Cardiac muscle cell (in vitro differentiated cells and primary cell): ENCODE measurements around the gene BMPER. TPM values are rescaled to one million over a fixed set of nuclear protein-coding genes. Genes with fewer than 3 reads are reported as not detected.

Experiments
- DNase-seq, 2 donors: peaks; one replicate each; pipeline versions ENCODE4 v3.0.0 to v3.0.0-alpha.2; 2010 to 2017; ENCODE audit warnings: low read depth in 1 of 2, low spot score in 1 of 2
- H3K27ac ChIP-seq: fragments of 200-600 bp; sonication (generic); 2 replicates; pipeline ENCODE4 v1.5.1; 2016
- H3K27me3 ChIP-seq: fragments of 200-600 bp; sonication (generic); 2 replicates; pipeline ENCODE4 v1.6.0; 2016; ENCODE audit warnings: control low read depth
- H3K36me3 ChIP-seq: fragments of 200-600 bp; sonication (generic); 2 replicates; pipeline ENCODE4 v1.5.1; 2016; ENCODE audit warnings: control low read depth
- H3K4me1 ChIP-seq: fragments of 200-600 bp; sonication (generic); 2 replicates; pipeline ENCODE4 v1.8.1; 2017; ENCODE audit warnings: low read depth, mild to moderate bottlenecking, mixed run types
- H3K4me3 ChIP-seq: fragments of 200-600 bp; sonication (generic); 2 replicates; pipeline ENCODE4 v1.5.1; 2016; ENCODE audit warnings: mild to moderate bottlenecking
- H3K9me3 ChIP-seq: fragments of 200-600 bp; sonication (generic); 2 replicates; pipeline ENCODE4 v1.5.1; 2017; ENCODE audit warnings: low read depth, mild to moderate bottlenecking, control low read depth
- polyA plus RNA-seq: library from polyadenylated mRNA; unstranded; fragments of >200 nt; fragmentation: Nextera tagmentation; extraction: Ambion mirVana; gene quantifications from 2 replicates; pipeline ENCODE4 v1.2.1, GENCODE V29; 2016
- total RNA-seq: library from RNA; depleted of rRNA; stranded (reverse); fragments of >200 nt; gene quantifications from 2 replicates; pipeline ENCODE4 v1.2.3, GENCODE V29; 2016
- TF ChIP-seq, protein P1 (sequence below): IDR thresholded peaks from 2 replicates; pipeline ENCODE4 v1.5.1; 2012; ENCODE audit warnings: low read depth, mild to moderate bottlenecking, low read length

BMPER gene
- total RNA-seq (55.1 and 138 TPM in 2 replicates), polyA plus RNA-seq (53.6 and 95.3 TPM in 2 replicates)

GRCh38 chr7:33905389-33906032 is at the start of gene BMPER:
BMPER (plus strand) TSS chr7:33905539; CDS start chr7:33905614, 75 bp downstream.
- peak within 1 kb of the TSS; percentile 95 for H3K27ac ChIP-seq
- TF ChIP-seq, protein P1, sequence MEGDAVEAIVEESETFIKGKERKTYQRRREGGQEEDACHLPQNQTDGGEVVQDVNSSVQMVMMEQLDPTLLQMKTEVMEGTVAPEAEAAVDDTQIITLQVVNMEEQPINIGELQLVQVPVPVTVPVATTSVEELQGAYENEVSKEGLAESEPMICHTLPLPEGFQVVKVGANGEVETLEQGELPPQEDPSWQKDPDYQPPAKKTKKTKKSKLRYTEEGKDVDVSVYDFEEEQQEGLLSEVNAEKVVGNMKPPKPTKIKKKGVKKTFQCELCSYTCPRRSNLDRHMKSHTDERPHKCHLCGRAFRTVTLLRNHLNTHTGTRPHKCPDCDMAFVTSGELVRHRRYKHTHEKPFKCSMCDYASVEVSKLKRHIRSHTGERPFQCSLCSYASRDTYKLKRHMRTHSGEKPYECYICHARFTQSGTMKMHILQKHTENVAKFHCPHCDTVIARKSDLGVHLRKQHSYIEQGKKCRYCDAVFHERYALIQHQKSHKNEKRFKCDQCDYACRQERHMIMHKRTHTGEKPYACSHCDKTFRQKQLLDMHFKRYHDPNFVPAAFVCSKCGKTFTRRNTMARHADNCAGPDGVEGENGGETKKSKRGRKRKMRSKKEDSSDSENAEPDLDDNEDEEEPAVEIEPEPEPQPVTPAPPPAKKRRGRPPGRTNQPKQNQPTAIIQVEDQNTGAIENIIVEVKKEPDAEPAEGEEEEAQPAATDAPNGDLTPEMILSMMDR, result no peak
- peak in 1 of 2 donors; percentile 92 for DNase-seq
- H3K4me3 ChIP-seq, result peak within 1 kb of the TSS; percentile 97
- no peaks in the 10 kb centered on the region for H3K27me3 ChIP-seq
- H3K36me3 ChIP-seq, result no peaks in the 10 kb centered on the region
- H3K4me1 ChIP-seq, result peaks cover 35% of the 10 kb centered on the region
- H3K9me3 ChIP-seq, result no peaks in the 10 kb centered on the region

DNA sequence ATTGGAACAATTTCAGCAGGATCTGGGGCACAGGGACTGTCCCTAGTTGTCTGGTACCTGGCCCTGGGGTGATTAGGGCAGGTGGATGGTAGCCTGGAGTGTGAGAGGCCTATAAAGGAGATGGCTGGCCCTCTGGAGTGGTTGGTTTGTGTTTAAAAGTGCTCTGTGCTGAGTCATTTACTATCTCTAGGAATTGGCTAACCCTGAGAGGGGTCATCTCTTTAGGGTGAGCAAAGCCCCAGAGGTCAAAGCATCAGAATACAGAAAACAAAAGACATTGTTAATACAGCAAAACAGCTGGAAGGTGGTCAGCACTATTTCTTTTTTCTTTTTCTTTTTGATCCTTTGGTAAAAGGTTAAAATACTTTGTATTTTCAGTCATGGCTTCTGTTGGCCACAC is 43.4 kb upstream of the BMPER start:
- Histone ChIP-seq H3K4me1 (peaks cover 13% of the 10 kb centered on the region), H3K27ac (no peak overlapping the region), H3K9me3 (no peaks in the 10 kb centered on the region), H3K36me3 (no peaks in the 10 kb centered on the region), H3K4me3 (no peak overlapping the region), H3K27me3 (no peaks in the 10 kb centered on the region)
- TF ChIP-seq, protein P1, result no peak
- DNase-seq, result no peak

DNA sequence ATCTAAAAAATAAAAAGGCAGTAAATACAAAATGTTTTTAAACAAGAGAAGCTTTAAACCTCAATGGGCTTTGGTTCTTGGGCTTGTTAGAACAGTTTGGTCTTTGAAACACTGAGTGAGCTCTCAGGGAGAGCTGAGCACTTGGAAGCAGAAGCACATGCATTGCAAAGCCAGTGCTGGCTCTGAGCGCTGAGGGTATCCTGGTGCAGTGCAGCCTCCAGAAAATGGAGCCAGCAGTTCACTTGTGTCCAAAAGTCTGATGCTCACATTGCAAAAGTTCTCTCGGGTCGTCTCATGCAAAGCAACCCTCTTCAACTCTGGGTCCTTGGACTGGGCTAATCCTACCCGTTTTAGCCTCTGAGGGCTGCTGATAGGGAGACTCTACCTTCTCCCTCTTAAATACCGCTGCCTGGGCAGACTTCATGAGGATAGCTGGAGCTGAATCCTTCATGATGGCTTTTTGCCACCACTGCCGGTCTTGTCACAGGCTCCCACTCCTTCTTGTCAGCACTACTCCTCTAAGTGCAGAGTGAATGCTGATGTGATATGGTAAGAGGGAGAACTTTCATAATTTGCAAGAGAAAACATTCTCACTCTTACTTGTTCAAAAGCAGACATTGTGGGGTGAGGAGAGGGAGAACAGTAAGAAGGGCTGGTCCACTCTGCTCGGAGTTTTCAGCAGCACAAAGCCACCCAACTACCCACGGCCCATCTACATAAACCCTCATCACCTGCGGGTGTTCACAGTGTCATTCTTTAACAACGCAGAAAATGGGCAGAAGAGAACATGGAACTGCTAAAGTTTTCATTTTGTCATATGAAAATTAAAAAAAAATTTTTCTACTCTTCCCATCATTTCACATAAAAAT is 42.2 kb upstream of the BMPER start:
- no peaks in the 10 kb centered on the region for H3K27me3 ChIP-seq
- H3K4me3 ChIP-seq, result no peak overlapping the region
- H3K4me1 ChIP-seq, result peaks cover 13% of the 10 kb centered on the region
- TF ChIP-seq, protein P1, result no peak
- no peaks in the 10 kb centered on the region for H3K9me3 ChIP-seq
- H3K27ac ChIP-seq, result peak overlapping the region; percentile 17
- peak; percentile 59 to 86 for DNase-seq
- H3K36me3 ChIP-seq, result no peaks in the 10 kb centered on the region

DNA sequence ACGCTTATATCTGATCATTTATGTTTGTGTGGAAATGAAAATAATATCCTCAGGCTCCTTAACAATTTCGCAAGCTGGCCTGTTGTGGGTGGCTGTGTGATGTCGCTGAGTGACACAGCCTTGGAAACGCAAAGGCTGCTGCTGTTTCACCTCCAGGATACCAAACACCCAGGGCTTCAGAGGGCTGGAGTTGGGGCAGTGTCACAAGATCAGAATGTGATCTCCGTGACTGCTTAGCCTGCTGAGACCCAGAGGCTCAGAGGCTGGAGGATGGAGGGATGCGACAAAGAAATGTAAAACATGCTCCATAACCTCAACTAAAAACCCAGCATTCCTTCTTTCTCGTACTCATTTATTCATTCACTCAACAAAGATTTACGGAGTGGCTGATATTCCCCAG is 37.2 kb upstream of the BMPER start:
- Histone ChIP-seq H3K36me3 (no peaks in the 10 kb centered on the region), H3K9me3 (no peaks in the 10 kb centered on the region), H3K27ac (no peak overlapping the region), H3K27me3 (no peaks in the 10 kb centered on the region), H3K4me1 (peaks cover 7% of the 10 kb centered on the region), H3K4me3 (no peak overlapping the region)
- DNase-seq, result peak in 1 of 2 donors; percentile 37
- TF ChIP-seq, protein P1, result no peak

DNA sequence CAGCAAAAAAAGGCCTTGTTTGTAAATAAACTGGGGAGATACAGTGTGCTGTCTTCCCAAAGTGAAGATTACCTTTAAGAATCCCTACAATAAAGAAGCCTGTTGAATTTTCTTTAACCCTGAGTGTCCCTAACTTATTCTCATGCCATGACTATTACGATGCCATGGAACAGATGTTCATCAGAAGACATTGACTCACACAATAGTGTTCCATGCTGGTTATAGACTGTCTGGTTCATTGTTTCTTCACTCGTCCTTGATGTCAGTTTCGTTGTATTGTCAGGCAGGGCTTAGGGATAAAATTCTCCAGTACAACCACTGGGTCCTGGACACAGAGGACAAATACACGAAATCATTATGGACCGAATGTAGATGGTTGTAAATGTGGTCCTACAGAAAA is 36.2 kb upstream of the BMPER start:
- no peak overlapping the region for H3K27ac ChIP-seq
- H3K4me3 ChIP-seq, result no peak overlapping the region
- peaks cover 12% of the 10 kb centered on the region for H3K4me1 ChIP-seq
- no peaks in the 10 kb centered on the region for H3K27me3 ChIP-seq
- H3K9me3 ChIP-seq, result no peaks in the 10 kb centered on the region
- TF ChIP-seq, protein P1, result no peak
- DNase-seq, result no peak
- H3K36me3 ChIP-seq, result no peaks in the 10 kb centered on the region
